Omental fat pad (tissue), 4 donors: Measurements from ENCODE around the gene LIPG. TPM values are rescaled to one million over a fixed set of nuclear protein-coding genes. Genes with fewer than 3 reads are reported as not detected.

ENCODE experiments used
- ATAC-seq: fragments of 150-250 bp; one replicate; pipeline ENCODE4 v1.9.1; 2016; ENCODE audit warnings: mild to moderate bottlenecking, moderate library complexity; ENCODE audit not compliant: low FRiP score
- DNase-seq: peaks from one replicate; pipeline ENCODE4 v3.0.0-alpha.2; 2019; ENCODE audit warnings: low spot score
- total RNA-seq, 4 donors: library from RNA; depleted of rRNA; stranded (reverse); fragments of >200 nt; gene quantifications; one replicate each; pipeline ENCODE4 v1.1.0, GENCODE V29; 2016
- TF ChIP-seq, protein P1 (sequence below), 3 donors: fragments of 450-650 bp; IDR thresholded peaks; one replicate each; pipeline ENCODE4 v1.5.1; 2016 to 2017; ENCODE audit warnings: antibody characterized with exemption in 3 of 3, mild to moderate bottlenecking in 3 of 3, moderate library complexity in 2 of 3

LIPG gene
- total RNA-seq, 4 donors from 2014 or later = 0.94 to 53.2 (median 1.2) TPM

DNA sequence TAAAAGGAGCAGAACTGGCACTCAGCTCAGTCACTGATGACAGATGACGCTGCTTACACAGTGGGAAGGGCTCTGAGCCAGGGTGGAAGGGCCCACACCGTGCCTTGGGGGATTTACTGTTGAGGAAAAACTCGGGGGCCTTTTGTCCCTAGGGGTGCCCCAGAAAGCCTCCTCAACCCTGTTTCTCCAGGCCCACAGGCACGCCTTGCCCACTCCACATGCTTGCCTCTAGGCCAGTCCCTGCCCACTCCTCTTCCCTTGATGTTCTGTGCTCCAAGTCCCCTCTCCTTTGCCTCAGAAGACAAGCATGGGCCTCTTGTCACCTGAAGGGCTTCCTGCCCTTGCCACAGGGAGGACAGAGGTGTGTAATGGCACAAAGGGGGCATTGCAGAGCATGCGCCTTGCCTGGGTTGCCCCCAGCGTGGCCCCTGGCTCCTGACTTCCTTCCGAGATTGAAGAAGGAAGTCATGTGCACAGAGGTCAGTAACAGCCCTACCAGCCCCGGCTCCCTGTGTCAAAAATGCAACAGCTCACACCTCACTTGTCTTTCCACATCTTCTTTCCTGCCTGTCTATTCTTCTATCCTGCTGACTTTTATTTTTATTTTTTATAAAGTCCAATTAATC lies 65.1 kb downstream of the LIPG start:
- ATAC-seq (no peak), DNase-seq (no peak)
- TF ChIP-seq, protein P1, sequence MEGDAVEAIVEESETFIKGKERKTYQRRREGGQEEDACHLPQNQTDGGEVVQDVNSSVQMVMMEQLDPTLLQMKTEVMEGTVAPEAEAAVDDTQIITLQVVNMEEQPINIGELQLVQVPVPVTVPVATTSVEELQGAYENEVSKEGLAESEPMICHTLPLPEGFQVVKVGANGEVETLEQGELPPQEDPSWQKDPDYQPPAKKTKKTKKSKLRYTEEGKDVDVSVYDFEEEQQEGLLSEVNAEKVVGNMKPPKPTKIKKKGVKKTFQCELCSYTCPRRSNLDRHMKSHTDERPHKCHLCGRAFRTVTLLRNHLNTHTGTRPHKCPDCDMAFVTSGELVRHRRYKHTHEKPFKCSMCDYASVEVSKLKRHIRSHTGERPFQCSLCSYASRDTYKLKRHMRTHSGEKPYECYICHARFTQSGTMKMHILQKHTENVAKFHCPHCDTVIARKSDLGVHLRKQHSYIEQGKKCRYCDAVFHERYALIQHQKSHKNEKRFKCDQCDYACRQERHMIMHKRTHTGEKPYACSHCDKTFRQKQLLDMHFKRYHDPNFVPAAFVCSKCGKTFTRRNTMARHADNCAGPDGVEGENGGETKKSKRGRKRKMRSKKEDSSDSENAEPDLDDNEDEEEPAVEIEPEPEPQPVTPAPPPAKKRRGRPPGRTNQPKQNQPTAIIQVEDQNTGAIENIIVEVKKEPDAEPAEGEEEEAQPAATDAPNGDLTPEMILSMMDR (IDR thresholded peaks at IDR 0.05) = no peak

DNA sequence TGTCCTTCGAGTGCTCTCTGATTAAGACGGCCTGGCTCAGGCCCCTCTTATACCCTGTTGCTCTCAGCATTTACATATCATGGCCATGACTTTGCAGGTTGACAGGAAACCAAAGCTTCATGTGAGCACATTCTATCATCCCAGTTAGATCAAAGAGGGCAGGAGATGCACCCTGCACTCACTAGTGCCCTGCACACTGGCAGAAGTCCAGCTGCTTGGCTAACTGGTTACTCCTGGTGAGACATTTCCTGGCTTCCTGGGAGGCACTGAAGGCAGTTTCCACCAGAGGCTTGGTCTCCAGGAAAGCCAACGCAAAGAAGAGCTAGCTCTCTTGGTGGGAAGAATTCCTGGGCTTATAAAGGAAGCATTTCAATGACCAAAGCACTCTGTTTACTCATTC lies 66.3 kb downstream of the LIPG start:
- no peak for DNase-seq
- TF ChIP-seq, protein P1 (IDR thresholded peaks at IDR 0.05) = no peak
- no peak for ATAC-seq

DNA sequence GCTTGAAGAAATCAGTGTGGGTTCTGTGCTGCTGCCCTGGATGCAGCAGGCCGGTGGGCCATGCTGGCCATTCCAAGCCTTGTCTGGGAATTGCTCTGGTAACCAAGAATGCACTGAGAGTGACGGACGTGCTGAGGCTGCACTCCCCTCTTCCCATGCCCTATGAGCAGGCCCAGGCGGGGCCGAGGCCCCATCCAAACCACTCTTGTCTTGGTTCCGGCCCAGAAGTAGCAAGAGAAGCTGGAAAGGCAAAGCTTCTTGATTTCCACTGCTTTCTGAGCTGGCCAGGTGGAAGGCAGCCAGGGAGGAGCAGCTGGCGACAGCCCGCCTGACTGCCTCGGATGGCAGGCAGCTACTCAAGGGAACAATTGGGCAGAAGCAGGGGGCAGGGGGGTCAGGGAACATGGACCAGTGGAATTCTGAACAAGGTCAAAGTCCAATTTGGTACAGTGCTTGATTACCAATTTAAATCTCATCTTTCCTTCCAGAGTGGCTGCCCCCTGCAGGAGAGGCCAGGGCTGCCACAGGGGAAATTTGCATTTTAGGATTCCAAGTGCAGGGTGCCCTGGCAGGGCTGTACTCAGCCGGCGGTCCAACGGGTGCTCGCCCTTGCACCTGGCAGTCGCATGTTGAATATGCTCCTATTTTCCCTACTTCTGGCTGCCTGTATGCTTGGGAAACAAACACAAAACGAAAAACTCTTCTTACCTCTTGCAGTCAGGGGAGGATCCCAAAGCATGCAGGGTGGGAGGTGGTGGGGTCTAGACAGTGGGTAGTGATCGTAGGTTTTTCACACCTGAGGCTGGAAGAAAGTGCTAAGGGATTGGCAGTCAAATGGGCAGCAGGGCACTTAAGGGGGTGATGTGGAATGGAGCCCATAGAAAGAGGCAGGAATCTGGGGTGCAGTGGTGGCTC lies 67.3 kb downstream of the LIPG start:
- DNase-seq (no peak), ATAC-seq (no peak)
- TF ChIP-seq, protein P1 (IDR thresholded peaks at IDR 0.05) = no peak

DNA sequence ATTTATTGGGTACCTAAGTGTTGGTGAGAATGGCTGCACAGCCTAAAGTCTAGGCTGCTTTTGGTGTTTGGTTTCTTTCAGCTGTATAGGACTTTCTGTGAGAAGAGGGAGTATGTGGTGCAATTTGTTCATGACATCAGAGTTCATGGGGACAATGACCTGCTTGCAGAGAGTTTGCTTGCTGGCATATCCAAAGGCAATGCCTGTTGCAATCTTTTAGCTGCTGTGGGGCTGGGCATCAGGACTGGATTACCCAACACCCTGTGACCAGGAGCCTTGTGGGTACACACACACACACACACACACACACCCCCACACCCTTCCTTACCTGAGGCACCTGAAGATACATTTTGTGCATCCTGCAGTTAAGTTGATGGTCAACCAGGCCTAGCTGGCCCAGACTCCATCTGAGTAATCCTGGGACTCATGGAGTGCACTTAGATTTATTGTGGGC lies 68.4 kb downstream of the LIPG start:
- ATAC-seq = peak; percentile 42
- TF ChIP-seq, protein P1 (IDR thresholded peaks at IDR 0.05) = no peak
- DNase-seq = no peak

DNA sequence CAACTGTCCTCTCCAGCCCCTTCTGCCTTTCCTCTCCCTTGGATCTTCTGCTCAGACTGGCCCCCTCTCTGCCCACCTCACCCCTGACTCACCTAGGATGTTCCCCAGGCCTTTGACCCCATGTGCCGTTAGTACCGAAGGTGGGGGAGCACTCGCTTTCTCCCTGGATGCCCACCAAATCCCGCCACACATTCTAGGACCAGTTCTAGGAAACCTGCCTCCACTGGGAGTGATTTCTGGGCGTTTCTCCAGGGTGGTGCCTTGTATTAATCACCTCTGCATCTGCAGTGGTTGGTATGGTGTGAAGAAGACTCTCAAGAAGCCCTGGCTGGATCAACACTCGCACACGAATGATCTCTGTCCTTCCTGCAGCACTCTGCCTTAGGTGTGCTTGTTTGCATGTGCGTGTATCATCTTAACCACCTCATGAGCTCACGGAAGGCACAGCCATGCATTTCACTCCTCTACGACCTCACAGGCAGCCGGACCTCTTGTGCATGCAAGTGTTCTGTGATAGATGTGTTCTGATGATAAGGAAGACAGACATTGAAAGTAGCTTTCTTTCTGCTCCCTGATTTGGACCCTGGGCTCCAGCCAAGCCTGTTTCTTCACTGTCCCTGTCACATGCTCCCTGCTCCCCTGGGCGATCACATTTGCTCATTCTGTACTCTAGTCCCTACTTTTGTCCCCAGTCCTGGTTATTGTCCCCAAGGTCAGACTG lies 69.4 kb downstream of the LIPG start:
- ATAC-seq (no peak), DNase-seq (no peak)
- TF ChIP-seq, protein P1 (IDR thresholded peaks at IDR 0.05) = no peak

DNA sequence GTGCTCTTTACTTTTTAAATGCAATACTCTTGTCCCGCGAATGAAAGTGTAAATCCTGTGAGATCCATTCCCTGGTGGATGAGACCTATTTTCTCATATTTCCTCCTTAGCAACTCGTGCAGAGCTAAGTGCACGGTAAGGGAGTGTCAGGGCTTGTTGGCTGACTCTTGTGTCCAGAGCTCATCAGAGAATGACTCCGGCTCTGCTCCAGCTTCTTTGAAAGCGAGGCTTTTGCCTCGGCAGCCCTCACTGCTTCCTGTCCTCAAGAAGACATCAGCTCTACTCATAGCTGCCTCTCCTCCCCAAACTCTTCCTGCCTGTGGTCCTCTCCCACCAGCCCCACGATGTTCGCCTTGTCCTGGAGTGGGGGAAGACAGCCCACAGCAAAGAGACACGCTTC lies 70.7 kb downstream of the LIPG start:
- ATAC-seq (no peak), DNase-seq (no peak)
- TF ChIP-seq, protein P1 (IDR thresholded peaks at IDR 0.05) = no peak
